NT2/D1 (cell line): ENCODE results near the gene RNPEPL1.

ENCODE experiments used
- DNase-seq: peaks from one replicate; pipeline ENCODE4 v3.0.0-alpha.2; 2011; ENCODE audit warnings: low read depth, low spot score
- H3K27me3 ChIP-seq: 2 replicates; pipeline ENCODE4 v1.6.0; 2011; ENCODE audit warnings: mild to moderate bottlenecking; ENCODE audit not compliant: insufficient read length, insufficient read depth
- H3K36me3 ChIP-seq: 2 replicates; pipeline ENCODE4 v1.6.1; 2011; ENCODE audit warnings: mild to moderate bottlenecking, low read length, mixed read lengths; ENCODE audit not compliant: insufficient read depth, insufficient read length
- H3K4me1 ChIP-seq: 2 replicates; pipeline ENCODE4 v1.5.1; 2011; ENCODE audit not compliant: insufficient read depth, insufficient read length
- H3K4me3 ChIP-seq: 2 replicates; pipeline ENCODE4 v1.5.1; 2011; ENCODE audit warnings: low read depth; ENCODE audit not compliant: insufficient read length
- H3K9ac ChIP-seq: 2 replicates; pipeline ENCODE4 v1.6.0; 2011; ENCODE audit warnings: low read depth; ENCODE audit not compliant: insufficient read length
- H3K9me3 ChIP-seq: 2 replicates; pipeline ENCODE4 v1.5.1; 2011; ENCODE audit warnings: mild to moderate bottlenecking, low read length; ENCODE audit not compliant: insufficient read depth
- SUZ12 ChIP-seq: IDR thresholded peaks from 2 replicates; pipeline ENCODE4 v1.6.1; 2011; ENCODE audit not compliant: insufficient read length, insufficient read depth; ENCODE audit errors: extremely low read depth
- YY1 ChIP-seq: IDR thresholded peaks from 2 replicates; pipeline ENCODE4 v1.6.1; 2011; ENCODE audit not compliant: insufficient read length, insufficient read depth
- ZNF274 ChIP-seq: IDR thresholded peaks from 2 replicates; pipeline ENCODE4 v1.6.1; 2011; ENCODE audit warnings: mild to moderate bottlenecking, low read depth, low read length

The RNPEPL1 gene

GRCh38 chr2:240573071-240573515 lies 4.8 kb downstream of the RNPEPL1 start:
- no peak for DNase-seq
- Histone ChIP-seq H3K9me3 (no peaks in the 10 kb centered on the region), H3K36me3 (peaks cover 49% of the 10 kb centered on the region), H3K9ac (no peak overlapping the region), H3K4me3 (no peak overlapping the region), H3K4me1 (peaks cover 21% of the 10 kb centered on the region), H3K27me3 (peaks cover 13% of the 10 kb centered on the region)
- no peak for TF ChIP-seq ZNF274
- no peak for TF ChIP-seq SUZ12
- TF ChIP-seq YY1, result no peak

GRCh38 chr2:240573516-240574385 lies 5.5 kb downstream of the RNPEPL1 start:
- TF ChIP-seq YY1 (no peak), SUZ12 (no peak), ZNF274 (no peak)
- H3K9ac ChIP-seq, result no peak overlapping the region
- H3K27me3 ChIP-seq, result peaks cover 12% of the 10 kb centered on the region
- no peaks in the 10 kb centered on the region for H3K9me3 ChIP-seq
- DNase-seq, result no peak
- peaks cover 21% of the 10 kb centered on the region for H3K4me1 ChIP-seq
- H3K4me3 ChIP-seq, result no peak overlapping the region
- H3K36me3 ChIP-seq, result peaks cover 56% of the 10 kb centered on the region

GRCh38 chr2:240574386-240575100 lies 6.3 kb downstream of the RNPEPL1 start:
- H3K27me3 ChIP-seq, result peaks cover 5% of the 10 kb centered on the region
- H3K4me1 ChIP-seq, result peaks cover 20% of the 10 kb centered on the region
- TF ChIP-seq YY1, result no peak
- TF ChIP-seq ZNF274, result no peak
- no peak for TF ChIP-seq SUZ12
- H3K9me3 ChIP-seq, result no peaks in the 10 kb centered on the region
- no peak overlapping the region for H3K9ac ChIP-seq
- H3K36me3 ChIP-seq, result peaks cover 62% of the 10 kb centered on the region
- DNase-seq, result no peak
- H3K4me3 ChIP-seq, result no peak overlapping the region

GRCh38 chr2:240575101-240575965 lies 7.0 kb downstream of the RNPEPL1 start:
- Histone ChIP-seq H3K9ac (peak overlapping the region; percentile 29), H3K4me3 (no peak overlapping the region), H3K36me3 (peaks cover 60% of the 10 kb centered on the region), H3K27me3 (no peaks in the 10 kb centered on the region), H3K9me3 (no peaks in the 10 kb centered on the region), H3K4me1 (peaks cover 22% of the 10 kb centered on the region)
- no peak for TF ChIP-seq YY1
- no peak for TF ChIP-seq SUZ12
- TF ChIP-seq ZNF274, result no peak
- DNase-seq, result no peak

GRCh38 chr2:240576036-240576435 lies 7.8 kb downstream of the RNPEPL1 start:
- no peak overlapping the region for H3K9ac ChIP-seq
- peaks cover 25% of the 10 kb centered on the region for H3K4me1 ChIP-seq
- H3K36me3 ChIP-seq, result peaks cover 60% of the 10 kb centered on the region
- no peaks in the 10 kb centered on the region for H3K27me3 ChIP-seq
- H3K4me3 ChIP-seq, result no peak overlapping the region
- H3K9me3 ChIP-seq, result no peaks in the 10 kb centered on the region
- no peak for DNase-seq
- no peak for TF ChIP-seq YY1
- no peak for TF ChIP-seq ZNF274
- TF ChIP-seq SUZ12, result no peak

GRCh38 chr2:240576436-240577205 lies 8.3 kb downstream of the RNPEPL1 start:
- no peaks in the 10 kb centered on the region for H3K9me3 ChIP-seq
- H3K27me3 ChIP-seq, result no peaks in the 10 kb centered on the region
- no peak for DNase-seq
- no peak overlapping the region for H3K9ac ChIP-seq
- H3K4me1 ChIP-seq, result peaks cover 20% of the 10 kb centered on the region
- TF ChIP-seq ZNF274, result no peak
- no peak for TF ChIP-seq SUZ12
- peaks cover 60% of the 10 kb centered on the region for H3K36me3 ChIP-seq
- H3K4me3 ChIP-seq, result no peak overlapping the region
